ENCODE measurements around the gene EPHA5.

The EPHA5 gene

DNA sequence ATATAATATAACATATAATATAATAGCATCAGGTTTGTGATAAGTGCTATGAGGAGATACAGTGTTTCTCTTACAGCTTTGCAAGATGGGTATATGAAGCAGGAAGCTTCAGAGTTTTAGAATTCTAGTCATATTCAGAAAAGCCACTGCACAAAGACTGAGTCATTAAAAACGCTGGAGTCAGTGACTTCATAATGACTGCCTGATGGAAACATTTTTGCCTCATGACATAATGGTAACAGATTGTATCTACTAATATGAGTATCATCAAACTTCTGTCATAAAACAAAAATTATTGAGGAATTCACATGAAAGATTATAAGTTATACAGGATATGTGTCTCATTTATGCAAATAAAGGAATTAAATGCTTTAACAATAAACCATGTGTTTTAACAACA is 46.8 kb downstream of the EPHA5 start:
- no peak for DNase-seq

DNA sequence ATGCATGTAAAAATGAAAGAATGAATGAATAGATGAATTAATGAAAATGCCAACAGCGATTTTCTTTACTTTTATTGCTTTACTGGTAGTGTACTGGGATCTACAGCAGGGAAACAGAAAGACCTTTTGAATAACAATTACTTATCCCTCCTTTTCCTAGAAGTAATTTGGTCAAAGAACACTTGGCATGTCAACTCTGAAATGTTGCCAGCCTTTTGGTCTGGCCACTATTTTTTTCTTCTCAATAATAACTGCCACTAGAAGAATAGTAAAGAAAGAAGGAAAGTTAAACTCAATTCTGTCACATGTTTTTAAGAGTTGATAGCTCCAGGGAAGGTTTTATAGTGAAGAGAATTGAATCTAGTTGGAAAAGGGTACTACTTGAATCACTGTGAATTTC is 52.9 kb downstream of the EPHA5 start:
- no peak for DNase-seq

DNA sequence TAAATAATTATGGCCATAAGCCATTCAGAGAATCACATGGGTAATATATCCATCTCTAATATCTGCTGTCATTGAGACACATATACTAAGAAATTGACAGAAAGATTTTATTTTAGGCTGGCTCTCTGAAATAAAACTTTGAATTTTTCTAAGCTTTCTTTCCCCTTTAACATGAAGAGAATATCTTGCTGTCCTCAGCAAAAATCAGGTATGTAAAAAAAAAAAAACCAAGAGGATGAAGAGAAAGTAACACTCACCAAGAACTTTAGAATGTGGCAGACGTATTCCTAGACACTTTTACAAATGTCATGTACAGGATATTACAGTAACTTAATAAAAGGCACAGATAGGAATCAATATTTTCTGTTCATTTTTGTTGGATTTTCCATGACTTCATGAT is 65.8 kb downstream of the EPHA5 start:
- DNase-seq: no peak

DNA sequence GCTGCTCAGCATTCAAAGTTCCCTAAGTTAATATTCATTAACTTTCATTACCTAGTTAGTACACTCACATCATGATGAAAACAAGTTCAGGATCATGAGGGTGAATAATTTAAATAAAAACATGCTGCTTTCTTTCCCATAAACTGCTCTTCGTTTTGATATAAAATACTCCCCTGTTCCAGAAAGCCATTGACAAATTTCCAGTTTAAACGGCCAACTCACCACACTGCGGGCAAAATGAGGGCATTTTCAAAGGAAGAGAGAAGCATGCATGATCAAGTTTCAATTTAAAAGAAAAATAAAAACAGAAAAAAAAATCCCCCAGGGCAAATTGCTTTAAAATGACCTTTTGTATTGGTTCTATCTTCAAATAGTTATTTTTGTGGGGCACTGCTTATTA is 69.6 kb downstream of the EPHA5 start:
- DNase-seq: no peak

DNA sequence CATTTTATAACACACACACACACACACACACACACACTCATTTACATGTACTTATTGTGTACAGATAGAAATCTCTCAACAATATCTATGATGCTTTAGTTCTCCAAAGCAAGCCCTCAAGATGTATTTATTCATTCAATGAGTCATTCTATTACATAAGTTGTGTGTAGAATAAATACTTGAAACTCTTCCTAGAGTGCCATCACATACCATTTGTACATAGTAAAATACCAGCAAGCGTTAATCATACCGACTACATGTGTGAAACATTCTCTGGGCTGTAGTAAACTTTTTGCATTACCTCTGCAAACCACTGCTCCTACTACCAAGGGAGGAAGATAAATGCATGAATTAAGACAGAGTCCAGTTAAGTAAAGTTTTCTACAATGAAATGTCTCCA is 70.9 kb downstream of the EPHA5 start:
- DNase-seq: no peak

DNA sequence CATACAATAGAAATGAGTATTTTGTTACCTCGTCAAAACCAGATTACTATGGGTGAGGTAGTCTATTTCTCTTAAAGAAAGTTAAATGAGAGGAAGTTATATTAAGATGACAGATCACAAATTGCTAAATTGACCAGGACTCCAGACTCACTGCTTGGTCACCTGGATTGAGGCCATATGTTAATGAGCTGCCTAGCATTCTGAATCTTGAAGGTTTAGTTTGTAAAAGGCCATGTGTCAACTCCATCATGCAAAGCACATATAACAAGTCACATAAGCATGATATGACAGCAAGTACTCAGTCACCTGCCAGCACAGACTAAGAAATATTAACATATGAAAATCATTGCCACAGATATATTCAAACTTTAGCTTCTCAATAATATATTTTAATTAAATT is 72.6 kb downstream of the EPHA5 start:
- DNase-seq: no peak

DNA sequence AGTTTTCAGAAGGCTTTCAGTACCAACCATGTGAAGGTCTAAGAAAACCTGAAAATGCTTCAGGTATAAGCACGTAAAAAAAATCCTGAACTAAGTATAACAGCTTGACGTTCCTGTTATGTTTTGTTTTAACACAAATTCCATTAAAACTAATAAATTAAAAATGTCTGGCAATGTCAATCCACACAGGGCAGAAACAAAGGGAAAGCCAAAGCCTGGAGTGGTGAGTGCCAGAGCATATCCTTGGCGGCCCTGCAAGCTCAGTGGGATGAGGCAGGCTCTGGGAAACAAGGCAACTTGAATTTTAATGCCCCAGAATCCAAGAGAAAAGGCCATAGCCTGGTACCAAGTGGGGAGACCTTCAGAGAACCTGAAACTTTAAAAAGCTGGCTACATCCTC is 78.2 kb downstream of the EPHA5 start:
- DNase-seq: no peak

DNA sequence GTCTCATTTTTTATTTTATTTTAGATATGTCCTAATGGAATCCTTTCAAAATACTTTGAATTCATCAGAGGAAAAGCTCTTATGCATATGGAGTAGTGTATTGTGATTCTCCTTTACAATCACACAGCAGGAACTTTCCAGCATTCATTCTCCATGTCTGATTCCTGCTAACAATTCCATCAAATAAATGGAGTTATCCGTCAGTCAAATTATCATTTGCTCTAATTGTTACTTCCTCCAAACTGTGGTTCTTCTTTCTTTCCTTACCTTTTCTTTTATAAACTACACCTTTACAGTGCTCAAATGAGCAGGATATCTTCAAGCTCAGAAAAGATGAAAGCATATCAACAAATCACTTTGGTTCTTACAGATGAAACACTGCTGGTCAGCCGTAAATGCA is 80.4 kb downstream of the EPHA5 start:
- no peak for DNase-seq

DNA sequence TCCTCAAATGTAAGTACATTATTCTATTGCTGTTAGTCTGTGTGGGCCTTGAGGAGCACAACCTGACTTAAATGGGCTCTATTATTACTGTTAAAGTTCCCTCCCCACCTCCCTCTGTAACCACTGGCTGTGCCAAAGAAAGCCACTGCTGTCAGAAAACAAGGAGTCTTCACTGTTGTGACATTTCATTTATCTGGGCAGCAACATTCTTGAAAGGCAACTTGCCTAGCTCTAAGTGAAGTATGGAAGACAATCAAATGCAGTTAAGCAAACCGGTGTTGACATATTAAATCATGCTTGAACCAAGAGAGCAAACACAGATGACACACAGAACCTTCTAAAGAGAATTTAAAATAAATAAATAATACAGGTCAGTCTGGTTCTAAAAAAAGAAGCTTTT is 81.0 kb downstream of the EPHA5 start:
- DNase-seq: no peak

DNA sequence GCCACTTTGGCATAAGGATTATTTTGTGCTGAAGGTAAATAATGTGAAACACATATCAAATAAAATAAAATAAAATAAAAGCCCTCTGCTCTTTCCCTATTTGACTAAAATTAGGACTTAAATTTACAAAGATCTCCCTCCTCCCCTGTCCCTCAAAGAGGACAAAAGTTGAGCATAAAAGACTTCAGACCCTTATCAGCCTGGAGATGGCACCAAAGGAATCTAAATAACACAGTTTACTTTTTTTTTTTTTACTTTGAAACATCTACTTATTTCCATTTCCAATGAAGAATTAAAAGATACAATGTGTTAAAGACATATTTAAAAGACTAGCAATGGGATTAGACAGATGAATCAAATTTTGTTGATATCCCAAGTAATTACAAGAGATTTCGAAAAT is 89.7 kb downstream of the EPHA5 start:
- DNase-seq: no peak

DNA sequence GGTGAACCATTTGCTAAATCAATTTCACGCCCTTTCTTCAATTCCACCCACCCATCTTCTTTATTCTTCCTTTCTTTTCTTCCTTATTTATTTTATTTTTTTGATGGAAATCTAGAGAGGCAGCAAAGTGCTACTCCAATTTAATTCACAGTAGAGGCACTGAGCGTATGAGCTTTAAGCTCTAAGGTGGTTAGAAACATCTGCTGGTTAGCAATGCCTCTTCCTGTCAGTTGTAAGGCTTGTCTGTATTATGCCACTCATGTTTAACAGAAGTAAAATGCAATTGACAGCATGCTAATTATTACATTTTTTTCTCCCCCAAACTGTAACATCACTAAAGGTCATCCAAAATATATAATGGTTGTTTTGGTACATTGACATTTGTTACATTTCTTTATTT is 103.8 kb downstream of the EPHA5 start:
- DNase-seq: no peak

DNA sequence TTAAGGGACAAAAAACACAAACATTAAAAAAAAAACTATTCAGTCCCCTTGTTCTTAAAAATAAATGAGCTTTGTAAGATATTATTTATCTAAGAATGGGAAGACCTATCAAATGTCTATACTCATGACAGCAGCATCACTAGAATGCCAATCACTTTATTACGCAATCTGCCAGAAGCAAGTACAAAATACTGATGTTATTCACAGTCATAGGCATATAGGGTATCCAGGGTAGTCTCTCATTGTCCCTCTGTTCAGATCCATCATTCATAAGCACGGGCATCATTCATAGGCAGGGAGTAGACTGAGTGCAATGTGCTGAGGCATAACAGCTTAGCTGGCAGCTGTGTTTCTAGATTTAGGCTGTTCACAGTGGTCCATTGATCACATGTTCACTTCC is 109.1 kb downstream of the EPHA5 start:
- DNase-seq: no peak

DNA sequence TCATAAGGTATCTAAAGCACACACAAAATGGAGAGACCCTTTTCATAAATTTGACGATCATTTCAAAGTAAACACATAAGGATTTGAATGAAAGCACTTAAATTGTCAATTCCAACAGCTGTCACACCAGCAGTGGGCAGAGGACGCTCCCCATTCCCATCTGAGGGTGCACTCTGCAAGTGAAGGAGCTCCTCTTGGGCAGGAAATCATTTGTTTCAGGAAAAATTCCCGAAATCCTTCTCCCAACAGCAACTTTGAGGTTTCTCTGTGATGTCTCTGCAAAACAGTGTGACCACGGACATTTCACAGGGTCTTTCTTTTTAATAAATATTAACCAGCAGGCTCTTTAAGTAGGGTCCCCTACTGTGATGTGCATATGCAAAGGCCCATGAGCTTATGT is 111.0 kb downstream of the EPHA5 start:
- no peak for DNase-seq

DNA sequence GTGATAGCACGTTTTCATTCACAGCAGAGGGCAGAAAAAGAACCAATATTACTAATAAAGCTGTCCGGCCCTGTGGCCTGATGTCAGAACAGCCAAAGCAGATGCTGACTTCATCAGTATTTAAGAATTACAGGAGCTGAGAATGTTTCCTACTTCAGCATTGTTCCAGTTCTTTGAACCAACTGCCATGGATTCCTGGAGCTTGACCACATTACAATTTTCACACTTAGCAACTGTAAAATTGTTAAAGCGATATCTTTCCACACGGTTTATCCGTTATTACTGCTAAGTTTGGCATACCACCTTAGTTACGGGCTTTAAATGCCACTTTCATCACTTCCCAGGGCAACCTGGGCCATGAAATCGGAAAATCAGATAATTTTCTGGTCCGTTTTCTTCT is 118.2 kb downstream of the EPHA5 start:
- no peak for DNase-seq

DNA sequence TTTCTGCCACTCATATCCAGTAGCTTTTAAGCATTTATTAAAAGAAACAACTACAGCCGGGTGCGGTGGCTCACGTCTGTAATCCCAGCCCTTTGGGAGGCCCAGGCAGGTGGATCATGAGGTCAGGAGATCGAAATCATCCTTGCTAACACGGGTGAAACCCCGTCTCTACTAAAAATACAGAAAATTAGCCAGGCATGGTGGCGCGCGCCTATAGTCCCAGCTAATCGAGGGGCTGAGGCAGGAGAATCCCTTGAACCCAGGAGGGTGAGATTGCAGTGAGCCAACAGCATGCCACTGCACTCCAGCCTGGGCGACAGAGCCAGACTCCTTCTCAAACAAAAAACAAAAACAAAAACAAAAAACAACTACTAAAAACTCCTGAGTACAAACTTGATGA is 119.8 kb downstream of the EPHA5 start:
- no peak for DNase-seq

DNA sequence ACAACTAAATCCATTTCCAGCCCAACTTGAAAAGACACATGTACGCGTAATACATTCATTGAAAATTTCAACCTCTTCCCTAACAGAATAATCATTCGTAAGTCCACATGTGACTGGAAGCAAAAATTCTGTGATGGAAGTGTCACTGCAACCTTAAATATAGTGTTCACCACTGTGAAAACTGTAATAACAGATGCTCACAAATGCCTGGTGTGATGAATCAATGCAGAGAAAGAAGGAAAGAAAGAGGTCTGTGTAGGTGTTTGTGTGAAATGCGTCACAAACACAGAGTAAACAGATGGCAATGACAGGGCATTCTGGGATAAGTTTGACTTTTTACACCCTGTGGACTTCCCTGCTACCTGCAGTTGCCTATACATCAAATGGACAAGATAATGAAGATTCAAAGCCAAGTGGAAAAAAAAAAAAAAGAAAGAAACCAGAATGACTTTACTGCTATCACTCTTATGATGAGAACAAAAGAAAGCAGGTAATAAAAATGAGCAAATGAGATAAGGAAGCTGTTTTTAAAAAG is 123.3 kb downstream of the EPHA5 start:
- no peak for DNase-seq

DNA sequence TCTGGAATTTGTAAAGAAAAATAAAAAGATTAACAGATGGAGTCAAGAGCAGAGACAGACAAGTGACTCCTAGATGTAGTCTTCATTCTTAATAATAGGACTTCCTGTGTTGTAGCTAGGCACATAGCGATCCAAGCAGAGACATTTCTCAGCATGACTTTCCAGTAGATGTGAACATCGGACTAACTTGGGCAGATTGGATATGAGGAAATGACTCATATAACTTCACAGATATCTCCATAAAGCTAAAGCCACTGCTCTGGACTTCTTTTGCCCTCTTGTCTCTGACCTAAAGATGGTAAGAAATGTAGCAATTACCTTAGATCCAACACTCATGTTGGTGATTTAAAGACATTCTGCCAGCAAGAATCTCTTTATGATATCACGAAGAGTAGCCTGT is 131.7 kb downstream of the EPHA5 start:
- no peak for DNase-seq

DNA sequence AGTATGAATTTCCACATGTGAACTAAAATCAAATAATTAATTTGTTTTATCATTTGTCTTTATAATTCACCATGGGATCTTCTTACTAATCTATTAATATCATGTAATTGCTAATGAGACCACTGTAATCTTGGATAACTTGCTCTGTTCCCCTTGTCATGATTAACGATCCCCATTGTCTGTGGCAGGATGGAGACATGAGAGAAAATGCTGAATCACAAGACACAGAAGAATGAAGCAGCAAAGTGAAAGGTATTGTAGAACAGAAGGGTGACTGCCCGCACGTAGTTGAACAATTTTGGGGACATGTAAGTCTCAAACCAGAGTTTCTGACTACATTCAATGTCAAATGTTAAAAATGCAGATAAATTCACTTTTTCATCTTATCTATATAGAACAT is 135.2 kb downstream of the EPHA5 start:
- DNase-seq: no peak

DNA sequence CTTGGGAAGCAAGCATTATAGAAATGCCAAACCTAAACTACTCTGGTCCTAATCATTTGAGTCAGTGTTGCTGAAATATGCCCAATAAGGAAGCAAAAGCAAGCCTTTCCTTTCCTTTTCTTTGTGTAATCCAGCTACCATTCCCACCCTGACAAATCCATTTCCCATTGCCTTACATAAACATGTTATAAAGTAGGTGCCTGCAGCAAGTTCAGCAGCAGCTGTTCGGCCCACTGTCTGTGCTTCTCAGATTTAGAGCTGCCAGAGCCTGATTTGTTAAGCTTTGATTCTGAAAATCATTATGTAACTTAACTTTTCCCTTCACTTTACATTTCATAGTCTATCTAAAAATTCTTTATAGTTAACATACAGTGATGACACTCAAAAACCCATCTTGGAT is 148.6 kb downstream of the EPHA5 start:
- no peak for DNase-seq

DNA sequence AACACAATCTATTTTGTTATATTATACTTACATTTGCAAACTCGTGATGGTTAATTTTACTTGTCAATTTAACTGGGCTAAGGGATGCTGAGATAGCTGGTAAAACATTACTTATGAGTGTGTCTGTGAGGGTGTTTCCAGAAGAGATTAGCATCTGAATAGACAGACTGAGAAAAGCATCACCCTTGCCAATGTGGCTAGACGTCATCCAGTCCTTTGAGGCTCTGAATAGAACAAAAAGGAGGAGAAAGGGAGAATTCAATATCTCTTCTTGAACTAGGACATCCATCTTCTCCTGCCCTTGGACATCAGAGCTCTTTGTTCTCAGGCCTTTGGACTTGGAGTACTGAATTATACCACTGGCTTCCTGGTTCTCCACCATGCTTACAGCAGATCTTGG is 154.6 kb downstream of the EPHA5 start:
- DNase-seq: no peak

DNA sequence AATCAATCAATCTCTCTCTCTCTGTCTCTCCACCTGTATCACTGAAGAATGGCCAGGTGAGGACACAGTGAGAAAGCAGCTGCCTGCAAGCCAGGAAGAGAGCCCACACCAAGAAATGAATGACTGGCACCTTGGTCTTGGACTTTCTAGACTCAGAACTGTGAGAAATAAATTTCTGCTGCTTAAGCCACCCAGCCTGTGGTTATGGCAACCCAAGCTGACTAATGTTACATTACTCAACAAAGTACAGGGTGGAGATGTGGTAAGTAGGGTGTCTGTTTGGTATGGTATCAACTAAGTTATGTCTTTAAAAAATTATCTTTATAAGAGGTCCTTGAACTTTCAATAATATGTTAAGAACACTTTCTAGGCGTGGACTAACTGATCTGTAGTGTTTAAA is 159.3 kb downstream of the EPHA5 start:
- DNase-seq: no peak

DNA sequence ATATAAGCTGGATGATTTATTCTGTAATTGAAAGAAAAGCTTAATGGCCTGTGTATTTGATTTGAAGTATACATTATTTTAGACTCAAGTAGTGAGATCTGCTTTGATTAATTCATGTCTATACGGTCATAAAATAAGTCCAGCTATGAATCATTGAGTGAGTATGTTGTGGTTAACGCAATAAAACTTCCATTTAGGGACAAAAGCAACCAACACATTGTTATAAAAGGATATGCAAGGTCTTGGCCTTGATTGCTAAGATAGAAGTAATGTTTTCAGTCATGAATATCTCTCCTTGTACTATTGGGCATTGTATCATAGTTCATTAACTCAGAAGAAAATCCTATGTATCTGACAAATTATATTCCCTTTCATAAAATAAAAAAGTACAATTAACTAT is 162.1 kb downstream of the EPHA5 start:
- DNase-seq: no peak

DNA sequence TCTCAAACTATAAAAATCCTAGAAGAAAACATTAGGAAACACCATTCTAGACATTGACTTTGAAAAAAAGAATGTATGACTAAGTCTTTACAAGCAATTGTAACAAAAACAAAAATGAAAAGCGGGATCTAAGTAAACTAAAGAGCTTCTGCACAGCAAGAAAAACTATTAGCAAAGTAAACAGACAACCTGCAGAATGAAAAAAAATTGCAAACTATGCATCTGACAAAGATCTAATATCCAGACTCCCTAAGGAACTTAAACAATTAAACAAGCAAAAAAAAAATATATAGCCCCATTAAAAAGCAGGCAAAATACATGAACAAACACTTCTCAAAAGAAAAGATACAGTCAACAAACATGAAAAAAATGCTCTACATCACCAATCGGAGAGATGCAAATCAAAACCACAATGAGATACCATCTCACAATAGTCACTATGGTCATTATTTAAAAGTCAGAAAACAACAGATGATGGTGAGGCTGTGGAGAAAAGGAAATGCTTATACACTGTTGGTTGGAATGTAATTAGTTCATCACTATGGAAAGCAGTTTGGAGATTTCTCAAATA is 168.1 kb downstream of the EPHA5 start:
- no peak for DNase-seq

DNA sequence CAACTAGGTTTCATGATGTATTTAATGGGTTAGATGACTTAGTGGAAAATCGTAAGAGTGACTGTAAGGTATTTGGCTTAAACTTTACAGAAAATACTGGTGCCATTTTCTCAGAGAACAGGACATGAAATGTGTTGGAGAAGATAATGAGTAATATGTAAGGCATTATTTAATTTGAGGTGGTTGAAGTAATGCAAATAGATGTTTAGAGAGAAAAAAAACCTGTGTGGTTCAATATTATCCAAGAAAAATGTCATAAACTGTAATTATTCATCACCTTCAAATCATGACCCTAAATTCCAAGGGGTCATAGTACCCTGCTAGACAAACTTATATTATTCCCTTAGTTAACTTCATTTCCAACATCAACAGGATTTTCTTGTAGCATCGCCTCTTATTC is 171.7 kb downstream of the EPHA5 start:
- no peak for DNase-seq

DNA sequence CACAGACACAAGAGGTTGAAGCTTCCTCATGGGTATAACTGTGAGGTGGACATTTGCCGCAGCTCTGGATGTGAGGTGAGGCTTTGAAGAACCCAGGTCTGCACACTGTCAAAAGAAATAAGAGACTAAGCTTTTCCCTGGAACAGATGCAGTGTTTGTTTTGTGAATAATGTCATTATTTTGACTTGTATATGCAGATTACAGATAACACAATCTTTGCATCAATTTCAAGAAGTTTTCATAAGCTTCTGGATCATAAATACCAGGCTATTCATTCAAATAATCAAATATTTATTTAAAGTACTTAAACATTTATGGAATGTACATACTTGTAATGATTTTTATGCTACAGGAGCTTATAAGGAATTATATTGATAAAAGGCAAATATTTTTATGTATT is 174.8 kb downstream of the EPHA5 start:
- DNase-seq: no peak

DNA sequence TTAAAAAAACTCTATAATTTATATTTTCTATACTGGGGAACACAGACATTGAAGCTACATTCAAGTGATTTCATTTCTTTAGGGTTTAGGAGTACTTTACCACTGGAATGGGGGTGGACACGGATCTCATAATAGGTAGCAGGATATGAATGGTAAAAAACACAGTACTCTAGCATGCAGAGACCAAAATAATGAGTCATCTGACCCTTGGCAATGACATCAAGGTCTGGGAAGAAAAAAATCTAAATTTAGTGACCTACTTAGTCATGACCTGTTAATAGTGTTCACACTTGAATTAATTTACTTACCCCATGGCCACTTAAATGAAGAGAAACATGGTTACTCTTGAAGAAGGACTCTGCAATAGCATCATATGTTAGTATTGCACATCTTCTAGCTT is 187.9 kb downstream of the EPHA5 start:
- DNase-seq: no peak
